A673 (cell line): Measurements from ENCODE around the gene PDCD7. TPM values are rescaled to one million over a fixed set of nuclear protein-coding genes. Genes with fewer than 3 reads are reported as not detected.

Source experiments
- BruUV-seq: library from RNA; stranded (reverse); fragments of 400-500 nt; replicated peaks from 2 replicates; lab custom pipeline; 2021; lab: Mats Ljungman, UMichigan
- CTCF ChIA-PET: fragments of 300-600 bp; sonication (Branson Sonifier 250); formaldehyde crosslinking; loops from one replicate; lab custom pipeline; 2022; ENCODE audit warnings: antibody characterized with exemption; lab: Charles Lee
- POLR2A ChIA-PET: fragments of 300-600 bp; sonication (Branson Sonifier 250); formaldehyde crosslinking; loops from one replicate; lab custom pipeline; 2022; ENCODE audit warnings: antibody characterized with exemption; ENCODE audit not compliant: low non-redundant PET; lab: Charles Lee
- DNase-seq: peaks from one replicate; pipeline ENCODE4 v3.0.0-alpha.2; 2015; ENCODE audit warnings: low spot score
- H3K27ac ChIP-seq: fragments of 200-600 bp; sonication (generic); 2 replicates; pipeline ENCODE4 v1.5.1; 2016; ENCODE audit warnings: mixed run types, low read depth, mild to moderate bottlenecking, mixed read lengths, antibody characterized with exemption, low read length; ENCODE audit not compliant: poor library complexity, severe bottlenecking
- H3K27me3 ChIP-seq: fragments of 200-600 bp; sonication (generic); replicated peaks from 2 replicates; pipeline ENCODE4 v1.6.1; 2017; ENCODE audit warnings: mixed run types, low read depth, mild to moderate bottlenecking, mixed read lengths, antibody characterized with exemption, low read length; ENCODE audit not compliant: insufficient read depth, poor library complexity
- H3K36me3 ChIP-seq: fragments of 200-600 bp; sonication (generic); 2 replicates; pipeline ENCODE4 v1.6.1; 2016; ENCODE audit warnings: mixed run types, mild to moderate bottlenecking, mixed read lengths, antibody characterized with exemption, low read length; ENCODE audit not compliant: insufficient read depth, poor library complexity, severe bottlenecking
- H3K4me1 ChIP-seq: fragments of 200-600 bp; sonication (generic); 2 replicates; pipeline ENCODE4 v1.6.1; 2017; ENCODE audit warnings: mixed run types, mild to moderate bottlenecking, mixed read lengths, antibody characterized with exemption, low read length; ENCODE audit not compliant: insufficient read depth, poor library complexity, severe bottlenecking
- H3K4me3 ChIP-seq: fragments of 200-600 bp; sonication (generic); 2 replicates; pipeline ENCODE4 v1.5.1; 2016; ENCODE audit warnings: low read depth, mixed run types, mild to moderate bottlenecking, mixed read lengths, low read length; ENCODE audit not compliant: poor library complexity, severe bottlenecking
- H3K9me3 ChIP-seq: fragments of 200-600 bp; sonication (generic); 2 replicates; pipeline ENCODE4 v1.6.1; 2016; ENCODE audit warnings: mixed run types, low read depth, mild to moderate bottlenecking, mixed read lengths, antibody characterized with exemption, low read length; ENCODE audit not compliant: poor library complexity, severe bottlenecking
- CTCF ChIP-seq: fragments of 300-800, 200-600 bp; sonication (generic); conservative IDR thresholded peaks from 2 replicates; pipeline ENCODE4 v1.5.1; 2017; ENCODE audit warnings: low read depth, mild to moderate bottlenecking, antibody characterized with exemption, low read length, moderate library complexity, mixed read lengths
- EZH2 ChIP-seq: fragments of 200-600 bp; sonication (generic); IDR thresholded peaks from 2 replicates; pipeline ENCODE4 v1.6.1; 2017; ENCODE audit warnings: borderline replicate concordance, low read depth, mild to moderate bottlenecking, mixed read lengths, antibody characterized with exemption, low read length; ENCODE audit not compliant: poor library complexity, severe bottlenecking
- intact Hi-C: fragments of 100-400 bp; cut with micrococcal nuclease; formaldehyde crosslinking; loops from one replicate; pipeline ENCODE4 v1.10.0; 2022; ENCODE audit not compliant: unreplicated experiment
- total RNA-seq: library from RNA; stranded (reverse); gene quantifications from 2 replicates; pipeline ENCODE4 v1.2.3, GENCODE V29; 2021

Gene PDCD7
- total RNA-seq, 1 experiment from 2014 or later, result 39.1 TPM

GRCh38 chr15:65067645-65068402, 65.8 kb downstream of the PDCD7 start, which contains the start of gene RASL12:
Gene RASL12, minus strand, starts transcription at chr15:65067991. Its CDS starts 156 bp downstream, at chr15:65067835.
- ChIA-PET POLR2A (interaction anchor here (0.7 kb wide), 1 partner anchor 281 kb away, joined by 3 read pairs; no protein-coding TSS in a partner anchor), CTCF (no interaction called here)
- H3K4me3 ChIP-seq, result peak within 1 kb of the TSS; percentile 44
- no peak within 1 kb of the TSS for H3K27ac ChIP-seq
- H3K9me3 ChIP-seq, result no peaks in the 10 kb centered on the region
- intact Hi-C loops, result no loop called here
- DNase-seq, result peak; percentile 49
- BruUV-seq, result no TSS peak
- TF ChIP-seq CTCF, result no peak
- no peak for TF ChIP-seq EZH2
- H3K4me1 ChIP-seq, result peaks cover 14% of the 10 kb centered on the region
- no peaks in the 10 kb centered on the region for H3K27me3 ChIP-seq
- H3K36me3 ChIP-seq, result no peaks in the 10 kb centered on the region

Other genes with a start within 250 kb of the PDCD7 start
- 2.3 and 3.5 TPM in 2 replicates for gene ANKDD1A, start 221.9 kb downstream of the PDCD7 start, total RNA-seq
- gene SPG21, start 143.9 kb downstream of the PDCD7 start, total RNA-seq, result 85.7 and 89.1 TPM in 2 replicates
- gene MTFMT, start 104.2 kb downstream of the PDCD7 start, total RNA-seq, result 26.2 and 32.1 TPM in 2 replicates
- not detected in 2 replicates for gene SLC51B, start 88.4 kb downstream of the PDCD7 start, total RNA-seq
- gene RASL12, start 65.8 kb downstream of the PDCD7 start, total RNA-seq, result 0.69 and 1.2 TPM in 2 replicates
- not detected in 2 replicates for gene KBTBD13, start 57.1 kb downstream of the PDCD7 start, total RNA-seq
- 3.6 and 3.9 TPM in 2 replicates for gene UBAP1L, start 18.6 kb downstream of the PDCD7 start, total RNA-seq
- 60.2 and 64.4 TPM in 2 replicates for gene CLPX, start 51.5 kb upstream of the PDCD7 start, total RNA-seq
- gene CILP, start 77.7 kb upstream of the PDCD7 start, total RNA-seq, result 0.04 TPM in 1 of 2 replicates, not detected in the other
- 5.7 and 7.3 TPM in 2 replicates for gene PARP16, start 153.1 kb upstream of the PDCD7 start, total RNA-seq
- gene RNU5A-1, start 162.2 kb upstream of the PDCD7 start, total RNA-seq, result not detected in 2 replicates
- gene RNU5B-1, start 170.9 kb upstream of the PDCD7 start, total RNA-seq, result not detected in 2 replicates
- 0.28 and 0.32 TPM in 2 replicates for gene IGDCC3, start 244.2 kb upstream of the PDCD7 start, total RNA-seq